Left renal cortex interstitium (tissue), 4 donors: ENCODE results near the gene PPP2R5D. TPM values are rescaled to one million over a fixed set of nuclear protein-coding genes. Genes with fewer than 3 reads are reported as not detected.

ENCODE experiments used
- DNase-seq, 4 donors: peaks; one replicate each; pipeline ENCODE4 v3.0.0-alpha.2; 2013; ENCODE audit warnings: low read depth in 4 of 4, low spot score in 2 of 4, missing footprints in 1 of 4
- polyA plus RNA-seq, 4 donors: library from polyadenylated mRNA; unstranded; fragments of 120-200 nt; gene quantifications; one replicate each; pipeline ENCODE4 v1.2.1, GENCODE V29; 2013; ENCODE audit not compliant: insufficient read length in 4 of 4

The PPP2R5D gene
- polyA plus RNA-seq, 4 donors, result 55.6 to 70.3 (median 64.6) TPM

DNA sequence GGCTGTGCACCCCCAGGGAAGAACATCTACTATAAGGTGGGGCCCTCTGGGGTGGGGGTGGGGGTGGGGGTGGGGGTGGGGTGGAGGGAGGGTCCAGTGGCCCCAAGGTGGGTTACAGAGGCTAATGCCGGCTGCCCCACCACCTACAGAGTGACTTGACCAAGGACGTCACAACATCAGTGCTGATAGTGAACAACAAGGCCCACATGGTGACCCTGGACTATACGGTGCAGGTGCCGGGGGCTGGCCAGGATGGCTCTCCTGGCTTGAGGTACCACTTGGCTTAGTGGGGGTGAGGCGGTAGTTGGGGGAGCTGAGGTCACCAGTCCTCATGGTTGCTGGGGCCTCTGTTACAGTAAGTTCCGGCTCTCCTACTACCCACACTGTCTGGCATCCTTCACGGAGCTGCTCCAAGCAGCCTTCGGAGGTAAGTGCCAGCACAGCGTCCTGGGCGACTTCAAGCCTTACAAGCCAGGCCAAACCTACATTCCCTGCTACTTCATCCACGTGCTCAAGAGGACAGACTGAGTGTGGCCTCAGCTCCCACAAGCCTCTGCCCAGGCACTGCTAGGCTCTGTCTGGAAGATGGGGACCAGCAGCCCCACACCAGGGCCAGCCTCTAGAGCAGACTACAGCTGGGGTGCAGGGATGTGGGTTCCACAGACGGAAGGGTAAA is 21.1 kb upstream of the PPP2R5D start:
- DNase-seq, result no peak

- DNase-seq, result no peak
Observed at GRCh38 chr6:42963855-42964605, 20.3 kb upstream of the PPP2R5D start.

GRCh38 chr6:42966571-42966970 is 17.8 kb upstream of the PPP2R5D start:
- no peak for DNase-seq

- DNase-seq, result no peak
Observed at GRCh38 chr6:42967228-42967627, 17.1 kb upstream of the PPP2R5D start.

DNA sequence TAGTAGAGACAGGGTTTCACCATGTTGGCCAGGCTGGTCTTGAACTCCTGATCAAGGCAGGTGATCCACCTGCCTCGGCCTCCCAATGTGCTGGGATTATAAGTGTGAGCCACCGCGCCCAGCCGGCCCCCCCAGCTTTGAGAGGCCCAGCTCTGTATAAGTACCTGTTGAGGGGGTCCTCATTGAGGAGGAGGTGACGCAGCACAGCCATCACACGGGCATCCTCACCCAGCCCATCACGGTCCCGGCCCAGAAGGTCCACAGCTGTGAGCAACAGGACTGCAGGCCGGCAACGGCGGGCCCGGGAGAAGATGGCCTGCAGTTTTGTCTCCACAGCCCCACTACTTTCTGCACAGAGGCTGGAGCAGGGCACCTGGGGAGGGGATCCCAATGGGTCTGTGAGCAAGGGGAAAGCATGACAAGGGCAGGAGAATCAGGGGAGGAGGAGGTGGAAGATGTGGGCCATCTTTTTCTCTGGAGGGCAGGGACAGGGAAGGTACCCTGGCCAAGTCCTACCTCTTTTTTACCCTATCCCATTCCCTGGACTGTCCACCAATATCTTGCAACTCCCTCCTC is 16.2 kb upstream of the PPP2R5D start:
- DNase-seq, result no peak

- DNase-seq, result no peak
Observed at GRCh38 chr6:42968783-42969182, 15.6 kb upstream of the PPP2R5D start.

- no peak for DNase-seq
Observed at GRCh38 chr6:42969431-42969830, 14.9 kb upstream of the PPP2R5D start.

- DNase-seq, result no peak
Observed at GRCh38 chr6:42969934-42970333, 14.4 kb upstream of the PPP2R5D start.

GRCh38 chr6:42970871-42971612 is 13.3 kb upstream of the PPP2R5D start:
- no peak for DNase-seq

- DNase-seq, result no peak
Observed at GRCh38 chr6:42971746-42972327, 12.5 kb upstream of the PPP2R5D start.

GRCh38 chr6:42973926-42974325 is 10.4 kb upstream of the PPP2R5D start:
- DNase-seq, result no peak

GRCh38 chr6:42974919-42975505 is 9.4 kb upstream of the PPP2R5D start:
- no peak for DNase-seq

DNA sequence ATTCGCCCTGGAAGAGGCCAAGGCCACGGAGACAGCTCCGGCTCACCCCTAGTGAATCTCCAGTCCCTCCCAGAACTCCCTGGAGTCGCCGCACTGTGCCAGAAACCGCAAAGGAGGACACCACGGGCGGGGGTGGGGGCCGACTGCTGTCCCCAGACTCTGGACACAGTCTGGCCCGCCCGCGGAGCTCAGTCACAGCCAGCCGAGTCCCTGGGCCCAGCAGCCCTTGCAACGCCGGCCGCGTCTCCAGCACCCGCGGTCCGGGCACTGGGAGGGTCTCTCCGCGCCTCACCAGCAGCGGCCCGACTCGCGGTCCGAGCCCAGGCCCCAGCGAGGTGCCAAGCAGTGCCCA is 5.9 kb upstream of the PPP2R5D start:
- no peak for DNase-seq

GRCh38 chr6:42978839-42979522 is 5.4 kb upstream of the PPP2R5D start, which contains the start of gene PEX6:
Gene PEX6, minus strand, starts transcription at chr6:42979181. Its CDS starts 31 bp downstream, at chr6:42979150.
- peak in 2 of 4 donors; percentile 56 to 80 for DNase-seq

GRCh38 chr6:42979523-42980177 is 4.7 kb upstream of the PPP2R5D start:
- DNase-seq, result no peak

GRCh38 chr6:42981836-42982235 is 2.5 kb upstream of the PPP2R5D start:
- DNase-seq, result no peak

DNA sequence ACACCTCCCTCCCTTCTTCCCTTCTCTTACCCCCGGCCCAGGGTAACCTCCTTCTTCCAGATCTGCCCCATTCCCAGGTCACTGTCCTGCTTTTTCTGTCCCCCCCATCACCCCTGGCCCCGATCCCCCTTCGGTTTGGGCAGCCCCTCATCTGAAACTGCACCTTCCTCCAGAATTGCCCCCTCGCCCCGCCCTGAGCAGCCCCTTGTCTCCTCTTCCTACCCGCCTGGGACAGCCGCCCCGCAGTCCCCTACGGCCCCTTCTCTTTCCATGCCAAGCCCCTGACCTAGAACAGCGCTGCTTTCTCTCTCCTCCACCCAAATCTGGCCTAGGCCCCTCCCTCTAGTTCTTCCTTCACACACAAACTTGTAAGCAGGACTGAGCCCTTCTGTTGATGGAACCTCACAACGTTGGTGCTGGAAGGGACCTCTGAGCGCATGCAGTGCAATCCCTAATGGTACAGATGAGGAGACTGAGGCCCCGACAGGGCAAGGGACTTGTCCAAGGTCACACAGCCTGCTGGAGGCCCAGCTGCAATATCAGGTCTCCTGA is 630 bp downstream of the PPP2R5D start:
- no peak for DNase-seq

DNA sequence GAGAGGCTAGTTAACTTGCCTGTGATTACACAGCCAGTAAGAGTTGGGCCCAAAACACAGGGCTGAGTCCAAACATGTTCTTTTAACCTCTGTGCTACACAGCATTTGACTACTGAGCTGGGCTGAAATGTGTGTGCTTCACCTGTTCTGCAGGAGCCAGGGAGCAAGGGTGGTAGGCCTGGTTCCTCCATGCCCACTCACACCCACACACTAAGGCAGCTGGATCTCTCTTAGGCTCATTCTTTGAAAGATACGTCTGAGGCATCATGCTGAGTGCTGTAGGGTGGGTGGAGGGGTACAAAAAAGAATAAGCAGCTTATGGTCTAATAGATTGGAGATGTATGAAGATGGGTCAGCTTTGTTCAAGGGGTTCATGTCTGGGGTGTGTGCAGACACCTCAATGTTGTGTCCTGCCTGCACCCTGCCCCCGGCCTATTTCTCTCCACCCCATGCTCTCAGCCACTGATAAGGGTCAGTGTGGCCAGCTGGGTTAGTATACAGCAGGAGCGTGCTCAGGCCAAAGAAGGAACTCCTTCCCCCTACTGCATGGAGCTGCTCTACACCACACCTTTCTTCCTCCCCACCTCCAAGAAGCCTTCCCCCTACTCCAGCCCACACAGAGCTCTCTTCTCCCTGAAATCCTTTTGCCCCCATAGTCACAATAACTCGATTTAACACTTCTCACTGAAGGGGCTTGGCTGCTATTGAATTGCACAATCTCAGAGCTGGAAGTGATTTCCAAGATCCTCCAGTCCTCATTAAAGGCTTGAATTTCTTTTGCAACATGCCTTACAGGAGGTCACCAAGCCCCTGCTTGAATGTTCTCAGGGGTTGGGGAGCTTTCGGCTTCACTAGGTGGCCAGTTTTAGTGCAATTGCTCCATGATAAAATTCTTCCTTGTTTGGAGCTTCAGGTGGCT is 3.4 kb downstream of the PPP2R5D start:
- DNase-seq, result no peak
